ENCODE measurements around the gene ICE2. TPM values are rescaled to one million over a fixed set of nuclear protein-coding genes. Genes with fewer than 3 reads are reported as not detected.

Gene ICE2
- total and polyA plus RNA-seq, 4 donors: 10.0 to 67.5 (median 23.6) TPM

DNA sequence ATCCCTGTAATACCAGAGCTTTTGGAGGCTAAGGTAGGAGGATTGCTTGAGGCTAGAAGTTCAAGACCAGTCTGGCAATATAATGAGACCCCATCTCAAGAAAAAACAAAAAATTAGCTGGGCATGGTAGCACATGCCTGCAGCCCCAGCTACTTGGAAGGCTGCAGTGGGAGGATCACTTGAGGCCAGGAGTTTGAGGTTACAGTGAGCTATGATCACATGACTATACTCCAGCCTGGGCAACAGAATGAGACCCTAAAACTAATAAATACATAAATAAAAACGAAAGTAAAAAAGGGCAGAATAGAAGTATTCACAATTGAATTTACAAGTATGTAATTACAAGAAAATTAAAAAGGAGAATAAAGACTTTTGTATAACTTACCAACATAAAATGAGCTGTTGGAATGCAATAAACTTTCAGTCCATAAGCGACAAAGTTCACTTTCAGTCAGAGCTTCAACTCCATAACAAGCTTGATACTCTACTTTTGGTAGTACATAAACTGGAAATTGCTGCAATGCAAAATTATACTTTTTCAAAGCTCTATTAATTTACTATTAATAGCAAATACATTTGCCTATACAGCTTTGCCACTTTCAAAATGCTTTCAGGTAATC, 36.8 kb downstream of the ICE2 start:
- H3K4me3 ChIP-seq: no peak overlapping the region
- no peaks in the 10 kb centered on the region for H3K4me1 ChIP-seq (ENCODE audit: control insufficient read depth in 5 of 5, insufficient read depth in 5 of 5, low read length in 5 of 5)
- H3K9ac ChIP-seq (ENCODE audit: insufficient read depth in 1 of 2, low read length in 2 of 2): no peak overlapping the region
- no peak for DNase-seq
- no peak for ATAC-seq (ENCODE audit: insufficient read depth, low FRiP score)
- no peak overlapping the region for H3K27ac ChIP-seq (ENCODE audit: low read depth in 1 of 2, low read length in 1 of 2)
- no peak for TF ChIP-seq CTCF (IDR thresholded peaks at IDR 0.05; ENCODE audit: control extremely low read depth, extremely low read depth)
- peaks cover 0 to 13% (median 4%) of the 10 kb centered on the region in 4 donors for H3K36me3 ChIP-seq (ENCODE audit: control insufficient read depth in 4 of 4, insufficient read depth in 4 of 4, low read length in 4 of 4)
- WGBS, 2 donors: 88 to 95% methylated on average over 2 of the region's 2 CpGs
- no peaks in the 10 kb centered on the region for H3K27me3 ChIP-seq (ENCODE audit: control insufficient read depth in 3 of 3, insufficient read depth in 3 of 3, low read length in 2 of 3)
- no peaks in the 10 kb centered on the region for H3K9me3 ChIP-seq (ENCODE audit: control insufficient read depth in 4 of 4, insufficient read depth in 3 of 4, low read length in 3 of 4)

GRCh38 chr15:60441331-60441730, 37.6 kb downstream of the ICE2 start:
- no peaks in the 10 kb centered on the region for H3K27me3 ChIP-seq (ENCODE audit: control insufficient read depth in 3 of 3, insufficient read depth in 3 of 3, low read length in 2 of 3)
- no peak for DNase-seq
- no peak overlapping the region for H3K27ac ChIP-seq (ENCODE audit: low read depth in 1 of 2, low read length in 1 of 2)
- ATAC-seq (ENCODE audit: insufficient read depth, low FRiP score): no peak
- no peak overlapping the region for H3K4me3 ChIP-seq
- no peak overlapping the region for H3K9ac ChIP-seq (ENCODE audit: insufficient read depth in 1 of 2, low read length in 2 of 2)
- no peaks in the 10 kb centered on the region for H3K9me3 ChIP-seq (ENCODE audit: control insufficient read depth in 4 of 4, insufficient read depth in 3 of 4, low read length in 3 of 4)
- no peaks in the 10 kb centered on the region for H3K4me1 ChIP-seq (ENCODE audit: control insufficient read depth in 5 of 5, insufficient read depth in 5 of 5, low read length in 5 of 5)
- TF ChIP-seq CTCF (IDR thresholded peaks at IDR 0.05; ENCODE audit: control extremely low read depth, extremely low read depth): no peak
- WGBS, 2 donors: 79 to 89% methylated on average over 1 of the region's 1 CpG
- peaks cover 0 to 13% (median 4%) of the 10 kb centered on the region in 4 donors for H3K36me3 ChIP-seq (ENCODE audit: control insufficient read depth in 4 of 4, insufficient read depth in 4 of 4, low read length in 4 of 4)

- WGBS, 2 donors: 95 to 97% methylated on average over 1 of the region's 1 CpG
- ATAC-seq (ENCODE audit: insufficient read depth, low FRiP score) (no peak), DNase-seq (no peak)
- Histone ChIP-seq H3K4me1 (ENCODE audit: control insufficient read depth in 5 of 5, insufficient read depth in 5 of 5, low read length in 5 of 5) (no peaks in the 10 kb centered on the region), H3K27me3 (ENCODE audit: control insufficient read depth in 3 of 3, insufficient read depth in 3 of 3, low read length in 2 of 3) (no peaks in the 10 kb centered on the region), H3K36me3 (ENCODE audit: control insufficient read depth in 4 of 4, insufficient read depth in 4 of 4, low read length in 4 of 4) (peaks cover 3 to 15% (median 9%) of the 10 kb centered on the region in 4 donors), H3K9me3 (ENCODE audit: control insufficient read depth in 4 of 4, insufficient read depth in 3 of 4, low read length in 3 of 4) (no peaks in the 10 kb centered on the region), H3K4me3 (no peak overlapping the region), H3K9ac (ENCODE audit: insufficient read depth in 1 of 2, low read length in 2 of 2) (no peak overlapping the region), H3K27ac (ENCODE audit: low read depth in 1 of 2, low read length in 1 of 2) (no peak overlapping the region)
- TF ChIP-seq CTCF (IDR thresholded peaks at IDR 0.05; ENCODE audit: control extremely low read depth, extremely low read depth): no peak
Measured at GRCh38 chr15:60438646-60439045, 40.3 kb downstream of the ICE2 start.

- peaks cover 4 to 10% (median 7%) of the 10 kb centered on the region in 4 donors for H3K36me3 ChIP-seq (ENCODE audit: control insufficient read depth in 4 of 4, insufficient read depth in 4 of 4, low read length in 4 of 4)
- no peak for TF ChIP-seq CTCF (IDR thresholded peaks at IDR 0.05; ENCODE audit: control extremely low read depth, extremely low read depth)
- DNase-seq (no peak), ATAC-seq (ENCODE audit: insufficient read depth, low FRiP score) (no peak)
- no peak overlapping the region for H3K4me3 ChIP-seq
- no peak overlapping the region for H3K27ac ChIP-seq (ENCODE audit: low read depth in 1 of 2, low read length in 1 of 2)
- peaks cover 0 to 30% (median 9%) of the 10 kb centered on the region in 5 donors for H3K4me1 ChIP-seq (ENCODE audit: control insufficient read depth in 5 of 5, insufficient read depth in 5 of 5, low read length in 5 of 5)
- H3K27me3 ChIP-seq (ENCODE audit: control insufficient read depth in 3 of 3, insufficient read depth in 3 of 3, low read length in 2 of 3): no peaks in the 10 kb centered on the region
- H3K9ac ChIP-seq (ENCODE audit: insufficient read depth in 1 of 2, low read length in 2 of 2): no peak overlapping the region
- 97 to 98% methylated on average over 1 of the region's 1 CpG for WGBS, 2 donors
- no peaks in the 10 kb centered on the region for H3K9me3 ChIP-seq (ENCODE audit: control insufficient read depth in 4 of 4, insufficient read depth in 3 of 4, low read length in 3 of 4)
Measured at GRCh38 chr15:60428935-60429334, 50.0 kb downstream of the ICE2 start.

Measured in lung (tissue), 12 donors.